ENCODE measurements around the gene ZNF467. TPM values are rescaled to one million over a fixed set of nuclear protein-coding genes. Genes with fewer than 3 reads are reported as not detected.

The ZNF467 gene
- total and polyA plus RNA-seq, 2 of the 8 experiments (the other 6 are each of a cell fraction or from before 2014, with no cell fraction given): 0.50 to 0.51 TPM

Other genes starting within 250 kb of the ZNF467 start
- 2.5 and 3.9 TPM in 2 replicates for gene ZNF862, start 64.8 kb upstream of the ZNF467 start, total RNA-seq (2021; fragmentation: NEBNext Ultra II Directional; extraction: Animal tissue kit (Norgen Biotek cat#: 25700))
- 1.8 and 2.8 TPM in 2 replicates for gene ZNF862, start 64.8 kb upstream of the ZNF467 start, polyA plus RNA-seq (2011; rRNA removed)
- 26.1 and 30.7 TPM in 2 replicates for gene ATP6V0E2, start 100.4 kb upstream of the ZNF467 start, total RNA-seq (2021; fragmentation: NEBNext Ultra II Directional; extraction: Animal tissue kit (Norgen Biotek cat#: 25700))
- gene ATP6V0E2, start 100.4 kb upstream of the ZNF467 start, polyA plus RNA-seq (2011; rRNA removed): 47.9 and 75.1 TPM in 2 replicates

Measured in H1 (cell line).